Eye (tissue), 1 donor: ENCODE measurements around the gene DDX49.
A peak's percentile ranks its signal among the peaks of the same experiment; 100 is the strongest.
"Not testable (repeated sequence)": the region's sequence is repeated elsewhere in the genome, so short reads cannot be mapped to it uniquely, and the experiment has no call there.

Experiments
- DNase-seq: peaks from one replicate; pipeline ENCODE4 v3.0.0-alpha.2; 2015

Gene DDX49

DNA sequence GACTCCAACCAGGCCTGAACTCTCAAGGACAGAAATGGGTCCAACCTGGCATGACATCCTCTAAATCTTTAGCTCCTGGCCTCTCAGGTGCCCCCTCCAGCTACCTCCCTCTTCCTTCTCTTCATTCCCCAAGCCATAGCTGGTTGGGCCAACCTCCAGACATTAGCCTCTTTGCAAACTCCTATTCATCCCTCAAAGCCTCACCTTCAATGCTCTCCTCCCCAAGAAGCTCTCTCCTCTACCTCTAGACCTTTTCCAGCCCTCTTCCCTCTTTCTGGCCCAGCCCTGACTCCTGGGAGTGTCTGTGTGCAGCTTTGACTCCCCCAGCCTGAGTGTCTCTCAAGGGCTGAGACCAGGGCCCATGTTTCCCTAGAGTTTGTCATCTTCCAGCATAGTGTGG lies 26.8 kb downstream of the DDX49 start:
- DNase-seq, result no peak

DNA sequence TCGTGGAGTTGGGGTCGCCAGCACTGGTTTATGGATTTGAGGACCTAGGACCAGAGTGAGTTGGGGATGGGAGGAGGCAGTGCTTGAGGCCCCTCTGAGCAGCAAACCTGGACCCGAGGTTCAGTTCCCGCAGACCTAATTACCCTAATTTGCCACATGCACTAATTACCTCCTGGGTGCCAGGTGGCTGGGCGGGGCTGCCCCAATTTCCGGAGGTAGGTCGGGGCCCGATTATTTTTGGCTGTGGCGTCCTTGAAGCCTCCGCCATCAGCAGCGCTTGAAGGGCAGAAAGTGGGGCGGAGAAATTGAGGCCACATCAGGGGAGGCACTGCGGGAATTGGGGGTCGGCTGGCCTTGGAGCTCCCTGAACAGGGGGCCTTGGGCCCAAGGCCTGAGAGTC lies 27.4 kb downstream of the DDX49 start:
- no peak for DNase-seq

DNA sequence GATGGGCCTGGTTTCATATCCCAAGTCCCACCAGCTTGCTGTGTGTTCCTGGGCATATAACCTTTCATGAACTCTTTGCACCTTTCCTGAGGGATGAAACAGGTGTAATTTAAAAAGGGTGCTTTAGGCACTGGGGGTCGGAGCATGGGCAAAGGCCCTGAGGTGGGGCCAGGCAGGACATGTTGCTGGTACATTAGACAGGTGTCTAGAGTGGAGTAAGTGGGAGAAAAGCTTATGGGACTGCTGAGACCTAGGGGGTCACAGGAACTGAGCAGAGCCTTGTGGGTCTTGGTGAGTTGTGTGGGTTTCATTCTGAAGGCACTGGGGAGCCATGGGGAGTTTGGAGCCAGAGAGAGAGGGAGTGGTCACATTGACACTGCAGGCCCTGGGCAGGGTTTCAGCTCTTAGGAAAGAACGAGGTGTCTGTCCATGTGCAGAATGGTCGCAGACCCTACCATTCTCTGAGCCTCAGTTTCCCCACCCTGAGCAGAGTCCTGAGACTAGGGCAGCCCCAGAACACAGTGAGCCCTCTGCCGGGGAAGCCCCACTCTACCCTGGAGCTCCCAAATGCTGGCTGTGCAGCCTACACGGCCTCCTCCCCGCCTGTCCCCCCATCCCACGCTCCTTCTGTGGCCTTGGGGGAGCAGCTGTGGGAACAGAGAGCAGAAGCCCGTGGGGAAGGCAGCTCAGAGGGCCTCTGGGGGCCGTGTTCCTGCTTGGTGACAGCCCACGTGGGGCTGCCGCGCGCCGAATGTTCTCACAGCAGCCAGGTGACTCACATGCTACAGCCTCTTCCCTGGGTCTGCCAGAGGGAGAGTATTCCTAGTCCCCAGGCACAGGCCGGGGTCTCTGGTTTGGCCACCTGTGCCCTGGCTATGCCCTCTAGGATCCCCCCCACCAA lies 28.8 kb downstream of the DDX49 start:
- DNase-seq, result no peak

DNA sequence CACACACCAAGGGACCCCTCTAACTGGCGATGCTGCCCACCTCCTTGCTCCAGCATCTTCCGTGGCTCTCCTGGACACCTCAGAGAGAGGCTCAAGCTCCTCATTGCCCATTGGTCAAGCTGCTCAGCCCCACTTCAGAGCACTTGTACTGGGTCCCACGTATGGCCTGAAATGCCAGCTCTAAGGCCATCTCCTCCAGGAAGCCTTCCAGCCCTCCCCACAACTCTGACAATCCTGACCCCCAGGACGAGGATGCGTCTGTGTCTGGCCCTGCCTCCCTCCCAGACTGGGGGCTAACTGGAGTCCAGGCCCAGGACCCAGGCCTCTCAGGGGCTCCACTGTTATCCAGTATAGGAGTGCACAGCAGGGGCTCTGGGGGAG lies 29.5 kb downstream of the DDX49 start:
- DNase-seq, result no peak

DNA sequence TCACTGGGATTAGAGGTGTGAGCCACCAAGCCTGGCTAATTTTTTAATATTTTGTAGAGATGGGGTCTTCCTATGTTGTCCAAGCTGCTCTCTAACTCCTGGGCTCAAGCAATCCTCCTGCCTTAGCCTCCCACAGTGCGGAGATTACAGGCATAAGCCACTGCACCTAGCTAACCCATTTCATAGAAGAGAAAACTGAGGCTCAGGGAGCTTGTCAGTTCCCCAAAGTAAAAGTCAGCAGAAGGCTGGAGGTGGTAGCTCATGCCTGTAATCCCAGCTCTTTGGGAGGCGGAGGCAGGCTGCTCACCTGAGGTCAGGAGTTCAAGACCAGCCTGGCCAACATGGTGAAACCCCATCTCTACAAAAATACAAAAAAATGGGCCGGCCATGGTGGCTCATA lies 30.3 kb downstream of the DDX49 start:
- no peak for DNase-seq

DNA sequence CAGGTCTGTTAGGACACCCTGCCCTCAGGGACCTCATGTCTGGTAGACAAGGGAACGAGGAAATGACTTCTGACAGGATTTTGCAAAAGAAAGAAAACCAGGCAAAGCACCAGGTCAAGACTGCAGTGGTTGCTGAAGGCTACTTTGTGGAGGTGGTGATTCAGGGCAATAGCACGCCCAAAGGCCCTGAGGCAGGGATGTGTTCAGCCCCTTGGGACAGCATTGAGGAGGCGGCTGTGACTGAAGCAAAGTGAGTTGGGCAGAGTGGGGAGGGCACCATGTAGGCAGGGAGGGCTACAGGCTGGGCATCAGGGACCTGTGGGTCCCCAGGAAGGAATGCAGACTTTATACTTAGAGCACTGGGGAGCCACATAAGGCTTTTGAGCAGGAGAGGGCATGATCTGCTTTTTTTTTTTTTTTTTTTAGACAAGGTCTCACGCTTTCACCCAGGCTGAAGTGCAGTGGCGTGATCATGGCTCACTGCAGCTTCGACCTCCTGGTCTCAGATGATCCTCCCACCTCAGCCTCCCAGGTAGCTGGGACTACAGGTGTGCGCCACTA lies 32.3 kb downstream of the DDX49 start:
- DNase-seq, result no peak

DNA sequence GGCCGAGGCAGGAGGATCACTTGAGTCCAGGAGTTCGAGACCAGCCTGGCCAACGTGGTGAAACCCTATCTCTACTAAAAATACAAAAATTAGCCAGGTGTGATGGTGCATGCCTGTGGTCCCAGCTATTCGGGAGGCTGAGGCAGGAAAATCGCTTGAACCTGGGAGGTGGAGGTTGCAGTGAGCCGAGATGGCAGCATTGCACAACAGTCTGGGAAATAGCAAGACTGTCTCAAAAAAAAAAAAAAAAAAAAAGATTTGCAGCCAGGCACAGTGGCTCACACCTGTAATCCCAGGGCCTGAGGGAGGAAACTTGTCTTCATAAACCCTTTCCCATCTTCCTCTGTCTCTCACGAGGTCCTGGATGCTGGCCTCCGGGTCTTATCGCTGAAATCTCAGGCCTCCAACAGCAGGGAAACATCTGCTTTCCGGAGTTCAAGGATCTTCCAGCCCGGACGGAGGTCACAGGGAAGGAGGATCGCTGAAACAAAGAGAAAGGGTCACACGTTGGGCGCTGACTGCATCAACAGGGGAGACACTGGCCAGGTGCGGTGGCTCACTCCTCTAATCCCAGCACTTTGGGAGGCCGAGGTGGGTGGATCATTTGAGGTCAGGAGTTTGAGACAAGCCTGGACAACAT lies 33.0 kb downstream of the DDX49 start:
- DNase-seq, result not testable (repeated sequence)

DNA sequence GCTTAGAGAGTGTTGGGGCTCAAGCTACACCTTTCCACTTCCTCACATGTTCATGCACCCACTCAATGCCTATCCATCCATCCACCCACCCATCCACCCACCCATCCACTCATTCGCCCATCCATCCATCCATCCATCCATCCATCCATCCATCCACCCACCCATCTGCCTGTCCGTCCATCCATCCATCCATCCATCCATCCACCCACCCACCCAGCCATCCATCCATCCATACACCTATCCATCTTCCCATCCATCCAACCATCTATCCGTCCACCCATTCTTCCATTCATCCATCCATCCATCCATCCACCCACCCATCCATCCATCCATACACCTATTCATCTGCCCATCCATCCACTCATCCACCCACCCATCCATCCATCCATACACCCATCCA lies 34.6 kb downstream of the DDX49 start:
- no peak for DNase-seq

DNA sequence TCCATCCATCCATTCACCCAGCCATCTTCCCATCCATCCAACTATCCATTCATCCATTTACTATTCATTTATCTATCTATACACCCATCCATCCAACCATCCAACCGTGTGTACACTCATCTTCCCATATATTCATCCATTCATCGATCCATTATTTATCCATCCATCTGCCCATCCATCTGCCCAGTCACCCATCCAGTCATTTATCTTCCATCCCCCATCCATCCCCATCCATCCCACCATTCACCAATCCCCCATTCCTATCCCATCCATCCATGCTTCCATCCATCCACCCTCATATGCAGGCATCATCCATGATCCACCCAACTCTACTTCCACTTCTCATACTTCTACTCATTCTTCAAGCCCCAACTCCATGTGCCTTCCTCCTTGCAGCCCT lies 35.5 kb downstream of the DDX49 start:
- DNase-seq, result no peak

DNA sequence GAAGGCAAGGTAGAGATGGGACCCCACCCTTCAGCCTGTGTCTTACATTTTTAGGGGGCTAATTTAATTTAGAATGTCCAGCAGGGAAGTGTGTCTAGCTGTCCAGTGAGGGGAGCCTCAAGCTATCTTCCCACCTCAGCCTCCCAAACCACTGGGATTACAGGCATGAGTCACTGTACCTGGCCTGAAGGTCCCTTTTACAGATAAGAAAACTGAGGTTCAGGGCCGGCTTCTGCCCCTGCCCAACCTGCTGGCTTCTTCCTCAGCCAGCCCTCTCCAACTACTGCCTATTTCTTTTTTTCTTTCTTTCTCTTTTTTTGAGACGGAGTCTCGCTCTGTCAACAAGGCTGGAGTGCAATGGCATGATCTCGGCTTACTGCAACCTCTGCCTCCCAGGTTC lies 40.9 kb downstream of the DDX49 start:
- DNase-seq, result no peak

DNA sequence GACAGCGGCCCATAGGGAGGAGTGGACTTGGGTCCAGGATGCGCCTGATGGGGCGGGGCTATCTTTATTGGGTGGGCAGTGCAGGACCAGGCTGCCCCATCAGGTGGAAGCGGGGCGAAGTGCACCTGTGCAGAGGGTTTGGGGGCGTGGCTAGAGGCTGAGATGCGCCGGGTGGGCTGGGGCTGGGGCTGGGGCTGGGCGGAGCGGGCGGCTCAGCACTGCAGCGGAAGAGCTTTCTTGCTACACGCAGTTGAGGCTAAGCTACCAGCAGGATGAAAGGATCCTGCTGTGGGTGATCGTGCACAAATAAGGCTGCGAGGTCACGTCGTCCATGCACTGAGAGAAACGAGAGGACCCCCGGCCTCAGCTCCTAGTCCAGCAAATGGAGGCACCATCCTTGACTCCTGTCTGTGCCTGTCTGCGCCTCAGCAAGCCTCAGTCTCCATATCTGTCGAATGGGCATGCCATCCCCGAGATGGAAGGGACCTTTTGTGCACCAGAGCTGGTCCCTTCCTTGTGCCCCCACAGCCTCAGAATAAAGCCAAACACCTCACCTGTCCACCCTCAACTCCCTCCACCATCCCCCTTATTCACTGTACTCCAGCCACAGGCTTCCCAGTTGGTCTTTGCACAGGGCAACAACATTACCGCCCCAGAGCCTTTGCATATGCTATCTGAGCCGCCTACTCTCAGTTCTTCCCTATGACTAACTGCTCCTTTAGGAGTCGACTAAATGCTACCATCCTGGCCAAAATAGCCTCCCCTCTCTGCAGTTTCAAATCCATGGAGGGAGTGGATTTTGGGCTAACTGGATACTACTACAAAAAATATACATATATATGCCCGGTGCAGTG lies 42.5 kb downstream of the DDX49 start:
- DNase-seq, result no peak

DNA sequence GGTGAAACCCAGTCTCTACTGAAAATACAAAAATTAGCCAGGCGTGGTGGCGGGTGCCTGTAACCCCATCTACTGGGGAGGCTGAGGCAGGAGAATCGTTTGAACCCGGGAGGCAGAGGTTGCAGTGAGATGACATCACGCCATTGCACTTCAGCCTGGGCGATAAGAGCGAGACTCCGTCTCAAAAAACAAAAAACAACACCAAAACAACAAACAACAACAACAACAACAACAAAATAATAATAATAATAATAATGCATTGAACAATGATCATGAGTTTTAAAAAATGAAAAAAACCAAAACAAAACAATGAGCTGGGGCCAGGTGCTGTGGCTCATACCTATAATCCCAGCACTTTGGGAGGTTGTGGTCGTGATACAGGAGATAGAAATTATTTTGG lies 44.6 kb downstream of the DDX49 start:
- DNase-seq, result no peak

DNA sequence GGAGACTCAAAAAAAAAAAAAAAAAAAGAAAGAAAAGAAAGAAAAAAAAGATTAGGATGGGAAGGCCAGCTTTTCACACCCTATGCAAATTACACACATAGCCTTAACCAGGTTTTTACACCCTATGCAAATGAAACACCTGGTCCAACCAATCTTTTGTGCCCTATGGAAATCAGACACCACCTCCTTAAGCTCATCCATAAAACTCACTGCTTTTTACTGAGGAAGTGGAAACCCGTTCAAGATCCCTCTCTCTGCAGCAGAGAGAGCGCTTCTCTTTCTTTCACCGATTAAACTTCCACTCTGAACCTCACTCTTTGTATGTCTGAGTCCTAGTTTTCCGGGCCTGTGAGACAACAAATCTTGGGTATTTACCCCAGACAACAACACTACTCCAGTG lies 46.8 kb downstream of the DDX49 start:
- DNase-seq, result no peak

DNA sequence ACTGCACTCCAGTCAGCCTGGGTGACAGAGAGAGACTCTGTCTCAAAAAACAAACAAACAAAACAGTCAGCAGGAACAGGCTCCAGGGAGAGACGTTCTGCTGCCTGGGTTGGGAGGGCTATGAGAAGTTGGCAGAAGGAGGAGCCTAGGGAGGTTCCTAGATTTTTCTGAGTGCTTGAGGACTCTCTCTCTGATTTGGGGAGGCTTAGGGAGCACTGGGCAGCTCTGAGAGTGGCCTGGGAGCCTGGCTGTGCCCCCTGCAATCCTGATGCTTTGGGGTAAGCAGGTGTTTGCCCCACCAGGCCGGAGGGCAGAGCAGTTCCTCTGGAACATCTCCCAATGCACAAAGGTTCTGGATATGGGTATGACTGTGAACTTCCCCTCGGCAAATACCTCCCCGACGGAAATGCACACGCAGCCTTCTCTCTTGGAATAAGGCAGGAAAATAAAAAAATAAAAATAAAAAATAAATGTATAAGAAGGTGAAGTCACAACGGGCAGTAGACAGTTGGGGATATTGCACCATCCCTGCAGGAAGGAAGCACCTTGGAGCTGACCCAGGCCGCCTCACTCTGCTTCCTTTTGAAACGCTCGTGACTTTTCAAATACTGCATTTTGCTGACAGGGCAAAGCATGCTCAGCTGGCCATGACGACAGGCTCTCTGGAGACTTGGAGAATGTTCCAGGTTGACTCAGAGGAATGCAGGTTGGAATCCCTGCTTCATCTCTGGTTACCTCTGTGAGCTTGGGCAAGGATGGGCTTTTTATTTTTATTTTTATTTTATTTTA lies 48.0 kb downstream of the DDX49 start:
- DNase-seq, result no peak

DNA sequence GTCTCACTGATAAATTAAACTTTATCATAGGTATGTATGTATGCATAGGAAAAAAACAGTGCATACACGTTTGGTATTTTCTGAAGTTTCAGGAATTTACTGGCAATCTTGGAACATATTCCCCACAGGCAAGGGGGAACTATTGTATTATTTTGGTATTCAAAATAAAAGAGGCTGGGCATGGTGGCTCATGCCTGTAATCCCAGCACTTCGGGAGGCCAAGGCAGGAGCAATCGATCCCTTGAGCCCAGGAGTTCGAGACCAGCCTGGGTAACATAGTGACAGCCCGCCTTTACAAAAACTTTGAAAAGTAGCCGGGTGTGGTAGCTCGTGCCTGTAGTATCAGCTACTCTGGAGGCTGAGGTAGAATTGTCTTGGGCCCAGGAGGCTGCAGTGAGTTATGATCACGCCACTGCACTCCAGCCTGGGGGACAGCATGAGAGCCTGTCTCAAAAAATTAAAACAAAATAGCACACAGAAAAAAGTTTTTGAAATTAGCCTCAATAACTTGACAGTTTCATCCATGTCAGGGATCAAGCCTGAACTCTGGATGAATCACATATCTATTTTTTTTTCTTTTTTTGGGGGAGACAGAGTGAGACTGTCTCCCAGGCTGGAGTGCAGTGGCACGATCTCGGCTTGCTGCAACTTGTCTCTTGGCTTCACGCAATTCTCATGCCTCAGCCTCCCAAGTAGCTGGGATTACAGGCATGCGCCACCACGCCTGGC lies 50.6 kb downstream of the DDX49 start:
- DNase-seq, result no peak

DNA sequence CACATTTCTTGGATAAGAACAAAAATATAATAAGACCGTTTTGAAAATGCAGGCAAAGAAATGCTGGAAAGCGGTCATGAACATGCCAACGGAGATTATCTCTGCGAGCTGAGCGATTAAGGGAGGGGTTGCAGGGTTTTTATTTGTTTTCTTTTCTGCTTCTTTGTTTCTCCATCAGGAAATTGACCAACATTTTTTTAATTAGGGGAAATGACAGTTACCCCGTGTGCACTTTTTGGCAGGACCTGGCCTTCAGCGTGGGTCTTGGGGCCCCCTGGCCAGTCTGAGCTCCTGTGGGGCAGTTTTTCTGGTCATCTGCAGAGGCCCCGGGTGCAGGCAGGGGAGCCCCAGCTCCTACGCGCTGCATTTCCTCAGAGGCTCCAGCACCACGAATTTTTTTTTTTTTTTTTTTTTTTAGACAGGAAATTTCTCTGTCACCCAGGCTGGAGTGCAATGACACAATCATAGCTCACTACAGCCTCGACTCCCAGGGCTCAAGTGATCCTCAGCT lies 52.8 kb downstream of the DDX49 start:
- peak; percentile 53 for DNase-seq

DNA sequence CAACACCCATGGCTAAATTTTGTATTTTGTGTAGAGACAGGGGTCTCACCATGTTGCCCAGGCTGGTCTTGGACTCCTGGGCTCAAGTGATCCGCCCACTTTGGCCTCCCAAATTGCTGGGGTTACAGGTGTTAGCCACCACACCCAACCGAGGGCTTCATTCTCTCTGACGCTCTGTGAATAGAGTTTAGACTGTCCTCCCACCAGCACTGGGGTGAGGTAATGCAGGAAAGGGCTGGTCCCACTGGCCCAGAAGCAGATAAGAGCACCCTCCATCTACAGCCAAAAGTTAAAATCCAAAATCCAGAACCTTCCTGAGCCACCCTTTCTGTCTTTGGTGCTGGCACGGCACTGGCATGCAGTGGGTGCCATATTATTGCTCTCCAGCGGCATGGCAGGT lies 53.3 kb downstream of the DDX49 start:
- no peak for DNase-seq

DNA sequence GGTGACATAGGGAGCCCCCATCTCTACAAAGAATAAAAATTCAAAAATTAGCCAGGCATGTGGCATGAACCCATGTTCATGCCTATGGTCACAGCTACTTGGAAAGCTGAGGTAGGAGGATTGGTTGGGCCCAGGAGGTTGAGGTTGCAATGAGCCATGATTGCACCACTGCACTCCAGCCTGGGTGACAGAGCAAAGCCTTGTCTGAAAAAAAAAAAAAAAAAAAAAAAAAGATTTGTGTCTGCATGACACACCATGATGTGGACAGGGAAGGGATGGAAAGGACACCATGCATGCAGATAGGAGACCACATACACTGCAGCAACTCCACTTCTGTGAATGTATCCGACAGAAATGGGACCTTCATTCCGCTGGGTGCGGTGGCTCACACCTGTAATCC lies 55.5 kb downstream of the DDX49 start:
- no peak for DNase-seq

DNA sequence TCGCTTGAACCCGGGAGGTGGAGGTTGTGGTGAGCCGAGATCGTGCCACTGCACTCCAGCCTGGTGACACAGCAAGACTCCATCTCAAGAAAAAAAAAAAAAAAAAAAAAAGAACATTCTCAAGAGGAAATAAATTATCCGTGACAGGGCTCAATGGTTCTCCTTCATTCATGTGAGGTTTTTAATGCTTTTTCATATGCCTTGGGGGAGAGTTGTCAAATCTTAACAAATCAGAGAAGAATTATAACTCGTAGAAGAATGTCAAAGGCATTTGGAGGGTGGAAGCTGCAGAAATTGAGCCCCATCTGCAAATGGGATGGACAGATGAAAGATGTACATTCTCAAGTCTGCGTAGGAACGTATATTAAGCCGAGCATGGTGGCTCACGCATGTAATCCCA lies 56.4 kb downstream of the DDX49 start:
- DNase-seq, result no peak
